ENCODE results near the gene TOX2. TPM values are rescaled to one million over a fixed set of nuclear protein-coding genes. Genes with fewer than 3 reads are reported as not detected.

Gene TOX2
- total RNA-seq, 3 donors from 2014 or later (not counting 1 experiment from before 2014, with no cell fraction given) = 0.93 to 1.8 (median 1.2) TPM

- Histone ChIP-seq H3K9me3 (ENCODE audit: control insufficient read depth, insufficient read depth, low read length) (no peaks in the 10 kb centered on the region), H3K4me3 (ENCODE audit: low read length) (no peak overlapping the region), H3K27ac (ENCODE audit: low read length) (no peak overlapping the region), H3K36me3 (ENCODE audit: control insufficient read depth, insufficient read depth, low read length) (no peaks in the 10 kb centered on the region), H3K27me3 (ENCODE audit: control insufficient read depth, insufficient read depth, low read length) (no peaks in the 10 kb centered on the region), H3K4me1 (ENCODE audit: control insufficient read depth, insufficient read depth, low read length) (no peaks in the 10 kb centered on the region)
- 57% methylated on average over 4 of the region's 4 CpGs for WGBS (ENCODE audit: insufficient coverage)
- TF ChIP-seq, protein P1, sequence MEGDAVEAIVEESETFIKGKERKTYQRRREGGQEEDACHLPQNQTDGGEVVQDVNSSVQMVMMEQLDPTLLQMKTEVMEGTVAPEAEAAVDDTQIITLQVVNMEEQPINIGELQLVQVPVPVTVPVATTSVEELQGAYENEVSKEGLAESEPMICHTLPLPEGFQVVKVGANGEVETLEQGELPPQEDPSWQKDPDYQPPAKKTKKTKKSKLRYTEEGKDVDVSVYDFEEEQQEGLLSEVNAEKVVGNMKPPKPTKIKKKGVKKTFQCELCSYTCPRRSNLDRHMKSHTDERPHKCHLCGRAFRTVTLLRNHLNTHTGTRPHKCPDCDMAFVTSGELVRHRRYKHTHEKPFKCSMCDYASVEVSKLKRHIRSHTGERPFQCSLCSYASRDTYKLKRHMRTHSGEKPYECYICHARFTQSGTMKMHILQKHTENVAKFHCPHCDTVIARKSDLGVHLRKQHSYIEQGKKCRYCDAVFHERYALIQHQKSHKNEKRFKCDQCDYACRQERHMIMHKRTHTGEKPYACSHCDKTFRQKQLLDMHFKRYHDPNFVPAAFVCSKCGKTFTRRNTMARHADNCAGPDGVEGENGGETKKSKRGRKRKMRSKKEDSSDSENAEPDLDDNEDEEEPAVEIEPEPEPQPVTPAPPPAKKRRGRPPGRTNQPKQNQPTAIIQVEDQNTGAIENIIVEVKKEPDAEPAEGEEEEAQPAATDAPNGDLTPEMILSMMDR (IDR thresholded peaks at IDR 0.05) = no peak
- Mint-ChIP-seq H3K36me3 (no peaks in the 10 kb centered on the region), H3K27me3 (ENCODE audit: low read depth in 2 of 2) (peaks cover 19% of the 10 kb centered on the region in 2 donors), H3K27ac (no peak overlapping the region), H3K4me3 (no peak overlapping the region), H3K4me1 (no peaks in the 10 kb centered on the region), H3K9me3 (no peaks in the 10 kb centered on the region)
- no peak for ATAC-seq
- intact Hi-C loops (cut with micrococcal nuclease) = loop anchor here (10.0 kb wide), 1 partner anchor 636 kb away; the partner anchor contains the start of gene SRSF6
- DNase-seq = no peak
These were observed 176.4 kb downstream of the TOX2 start for GRCh38 chr20:44091026-44091425.

DNA sequence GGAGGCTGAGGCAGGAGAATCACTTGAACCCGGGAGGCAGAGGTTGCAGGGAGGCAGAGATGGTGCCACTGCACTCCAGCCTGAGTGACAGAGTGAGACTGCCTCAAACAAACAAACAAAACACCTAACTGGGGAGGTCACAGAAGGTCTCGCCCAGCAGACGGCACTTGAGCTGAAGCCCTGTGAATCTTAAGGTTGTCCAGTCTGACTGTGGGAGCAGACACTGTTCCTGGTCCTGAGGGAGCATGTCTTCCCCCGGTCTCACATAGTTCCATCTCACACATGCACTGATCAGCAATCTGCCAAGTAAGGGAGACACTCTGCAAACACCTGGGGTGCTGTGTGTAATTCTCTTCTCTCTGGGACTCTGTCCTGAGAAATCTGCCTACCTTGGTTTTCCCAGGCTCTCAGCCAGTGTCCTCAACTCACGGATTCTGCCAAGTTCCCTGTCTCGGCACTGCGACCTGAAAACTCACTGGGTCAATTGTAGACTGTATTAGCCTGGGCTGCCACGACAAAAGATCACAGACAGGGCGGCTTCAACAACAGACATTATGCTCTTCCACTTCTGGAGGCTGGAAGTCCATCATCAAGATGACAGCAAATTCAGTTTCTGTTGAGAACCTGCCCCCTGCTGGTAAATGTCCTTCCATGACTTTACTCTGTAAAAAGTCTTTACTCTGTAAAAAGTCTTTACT, 178.0 kb downstream of the TOX2 start:
- Mint-ChIP-seq H3K27me3 (ENCODE audit: low read depth in 2 of 2) (peaks cover 19% of the 10 kb centered on the region in 2 donors), H3K9me3 (no peaks in the 10 kb centered on the region), H3K4me1 (no peaks in the 10 kb centered on the region), H3K27ac (no peak overlapping the region), H3K4me3 (no peak overlapping the region), H3K36me3 (no peaks in the 10 kb centered on the region)
- no peak for ATAC-seq
- 78% methylated on average over 9 of the region's 9 CpGs for WGBS (ENCODE audit: insufficient coverage)
- intact Hi-C loops (cut with micrococcal nuclease) = loop anchor here (10.0 kb wide), 1 partner anchor 638 kb away; the partner anchor contains the start of gene SRSF6
- H3K27me3 ChIP-seq (ENCODE audit: control insufficient read depth, insufficient read depth, low read length) = no peaks in the 10 kb centered on the region
- H3K4me1 ChIP-seq (ENCODE audit: control insufficient read depth, insufficient read depth, low read length) = no peaks in the 10 kb centered on the region
- H3K36me3 ChIP-seq (ENCODE audit: control insufficient read depth, insufficient read depth, low read length) = no peaks in the 10 kb centered on the region
- H3K4me3 ChIP-seq (ENCODE audit: low read length) = no peak overlapping the region
- H3K9me3 ChIP-seq (ENCODE audit: control insufficient read depth, insufficient read depth, low read length) = no peaks in the 10 kb centered on the region
- DNase-seq = peak in 1 of 2 donors; percentile 63
- TF ChIP-seq, protein P1 (IDR thresholded peaks at IDR 0.05) = peak; percentile 46
- H3K27ac ChIP-seq (ENCODE audit: low read length) = no peak overlapping the region

- no peaks in the 10 kb centered on the region for H3K27me3 ChIP-seq (ENCODE audit: control insufficient read depth, insufficient read depth, low read length)
- H3K4me3 Mint-ChIP-seq = no peak overlapping the region
- no peak overlapping the region for H3K4me3 ChIP-seq (ENCODE audit: low read length)
- no peaks in the 10 kb centered on the region for H3K9me3 Mint-ChIP-seq
- no peaks in the 10 kb centered on the region for H3K4me1 Mint-ChIP-seq
- no peak for ATAC-seq
- TF ChIP-seq, protein P1 (IDR thresholded peaks at IDR 0.05) = peak; percentile 14
- H3K36me3 ChIP-seq (ENCODE audit: control insufficient read depth, insufficient read depth, low read length) = no peaks in the 10 kb centered on the region
- peaks cover 19 to 23% of the 10 kb centered on the region in 2 donors for H3K27me3 Mint-ChIP-seq (ENCODE audit: low read depth in 2 of 2)
- 89% methylated on average over 1 of the region's 2 CpGs for WGBS (ENCODE audit: insufficient coverage)
- DNase-seq = no peak
- no peaks in the 10 kb centered on the region for H3K9me3 ChIP-seq (ENCODE audit: control insufficient read depth, insufficient read depth, low read length)
- H3K4me1 ChIP-seq (ENCODE audit: control insufficient read depth, insufficient read depth, low read length) = no peaks in the 10 kb centered on the region
- H3K36me3 Mint-ChIP-seq = no peaks in the 10 kb centered on the region
- H3K27ac ChIP-seq (ENCODE audit: low read length) = no peak overlapping the region
- intact Hi-C loops (cut with micrococcal nuclease) = loop anchor here (10.0 kb wide), 1 partner anchor 638 kb away; the partner anchor contains the start of gene SRSF6
- H3K27ac Mint-ChIP-seq = no peak overlapping the region
These were observed 178.6 kb downstream of the TOX2 start for GRCh38 chr20:44093249-44093582.
